ENCODE data around the gene DTX4. TPM values are rescaled to one million over a fixed set of nuclear protein-coding genes. Genes with fewer than 3 reads are reported as not detected.
A peak's percentile ranks its signal among the peaks of the same experiment; 100 is the strongest.

Gene DTX4
- polyA plus RNA-seq, 6 donors from 2014 or later, result 7.1 to 21.0 (median 12.9) TPM

DNA sequence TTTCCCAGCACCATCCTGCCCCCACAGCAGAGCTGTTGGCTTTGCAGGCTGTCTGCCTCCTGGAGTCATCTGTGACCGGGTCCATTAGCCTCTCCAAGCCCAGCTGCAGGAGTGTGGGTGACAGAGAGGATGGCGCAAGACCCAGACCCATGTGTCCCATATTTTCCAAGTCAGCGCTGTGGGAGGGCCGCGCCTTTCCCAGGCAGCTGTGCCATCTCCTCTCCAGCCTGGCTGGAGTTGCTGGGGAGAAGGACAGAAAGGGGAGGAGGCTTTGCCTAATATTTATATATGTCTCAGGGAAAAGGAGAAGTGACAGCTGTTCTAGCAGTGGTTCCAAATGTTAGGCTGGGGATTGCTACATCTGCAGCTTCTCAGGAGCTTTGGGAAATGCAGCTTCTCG is 15.7 kb downstream of the DTX4 start:
- Mint-ChIP-seq H3K9me3 (no peaks in the 10 kb centered on the region), H3K4me3 (no peak overlapping the region), H3K4me1 (peaks cover 21 to 43% (median 28%) of the 10 kb centered on the region in 3 donors), H3K36me3 (peaks cover 34 to 40% of the 10 kb centered on the region in 2 donors), H3K27ac (peak overlapping the region in 2 of 6 donors; percentile 54 to 65), H3K27me3 (no peaks in the 10 kb centered on the region)
- DNase-seq, result no peak
- no peak for ATAC-seq (ENCODE audit: low read depth in 2 of 2)

DNA sequence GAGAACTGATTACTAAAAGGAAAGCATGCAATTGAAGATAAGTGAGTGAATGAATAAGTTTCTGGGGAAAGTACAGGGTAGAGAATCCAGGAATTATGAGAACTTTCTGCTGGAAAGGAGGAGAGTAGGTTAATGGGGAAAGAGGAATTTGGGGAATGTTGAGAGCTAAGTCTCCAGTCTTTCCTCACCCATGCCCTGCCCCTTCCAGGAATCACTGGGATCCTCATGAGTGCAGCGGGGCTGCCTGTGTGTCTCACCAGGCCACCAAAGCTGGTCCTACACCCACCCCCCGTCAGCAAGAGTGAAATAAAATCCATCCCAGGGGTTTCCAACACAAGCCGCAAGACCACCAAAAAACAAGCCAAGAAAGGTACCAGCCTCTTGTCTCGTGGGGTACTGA is 17.0 kb downstream of the DTX4 start:
- DNase-seq (no peak), ATAC-seq (ENCODE audit: low read depth in 2 of 2) (no peak)
- H3K9me3 Mint-ChIP-seq, result no peaks in the 10 kb centered on the region
- H3K27ac Mint-ChIP-seq, result peak overlapping the region in 2 of 6 donors; percentile 18 to 83
- H3K27me3 Mint-ChIP-seq, result no peaks in the 10 kb centered on the region
- no peak overlapping the region for H3K4me3 Mint-ChIP-seq
- peaks cover 18 to 33% (median 23%) of the 10 kb centered on the region in 3 donors for H3K4me1 Mint-ChIP-seq
- H3K36me3 Mint-ChIP-seq, result peaks cover 39 to 42% of the 10 kb centered on the region in 2 donors

DNA sequence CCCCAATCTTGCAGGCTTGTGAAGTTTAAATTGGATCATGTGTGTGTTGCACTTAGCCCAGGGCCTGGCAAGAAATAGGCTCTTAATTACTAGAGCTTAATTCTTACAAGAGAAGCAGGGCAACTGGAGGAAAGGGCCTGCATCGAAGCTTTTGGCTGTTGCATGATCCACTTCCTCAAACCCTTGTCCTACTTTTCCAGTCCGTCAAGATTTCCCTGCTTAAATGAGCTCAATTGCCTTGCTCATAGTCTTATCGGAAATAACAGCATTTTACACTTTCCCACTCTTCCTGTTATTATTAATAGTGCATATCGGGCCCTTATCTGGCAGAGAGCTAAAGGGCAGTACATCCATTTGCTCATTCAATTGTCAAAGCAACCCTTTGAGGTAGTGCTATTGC is 18.1 kb downstream of the DTX4 start:
- no peaks in the 10 kb centered on the region for H3K27me3 Mint-ChIP-seq
- DNase-seq (no peak), ATAC-seq (ENCODE audit: low read depth in 2 of 2) (no peak)
- no peak overlapping the region for H3K27ac Mint-ChIP-seq
- H3K4me1 Mint-ChIP-seq, result peaks cover 18 to 30% (median 27%) of the 10 kb centered on the region in 3 donors
- peaks cover 45 to 49% of the 10 kb centered on the region in 2 donors for H3K36me3 Mint-ChIP-seq
- H3K9me3 Mint-ChIP-seq, result no peaks in the 10 kb centered on the region
- no peak overlapping the region for H3K4me3 Mint-ChIP-seq

DNA sequence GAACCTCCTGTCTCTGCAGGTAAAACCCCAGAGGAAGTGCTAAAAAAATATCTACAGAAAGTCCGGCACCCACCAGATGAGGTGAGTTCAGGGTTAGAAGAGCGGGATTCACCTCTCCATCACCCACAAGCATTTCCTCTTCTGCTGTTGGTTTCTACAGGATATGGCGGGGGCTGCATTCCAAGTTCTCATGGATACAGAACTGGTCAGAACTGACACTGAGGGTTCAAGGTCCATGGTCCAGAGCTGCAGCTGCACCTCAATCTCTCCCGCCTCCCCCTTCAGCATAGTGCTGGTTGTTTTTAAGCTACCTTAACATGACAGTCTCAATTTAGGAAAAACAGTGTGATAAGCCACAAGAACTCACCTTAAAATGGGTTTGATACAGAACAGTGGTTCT is 19.2 kb downstream of the DTX4 start:
- peaks cover 51 to 60% of the 10 kb centered on the region in 2 donors for H3K36me3 Mint-ChIP-seq
- H3K9me3 Mint-ChIP-seq, result no peaks in the 10 kb centered on the region
- no peaks in the 10 kb centered on the region for H3K27me3 Mint-ChIP-seq
- ATAC-seq (ENCODE audit: low read depth in 2 of 2) (no peak), DNase-seq (no peak)
- H3K4me3 Mint-ChIP-seq, result no peak overlapping the region
- H3K27ac Mint-ChIP-seq, result no peak overlapping the region
- H3K4me1 Mint-ChIP-seq, result peaks cover 21 to 30% (median 29%) of the 10 kb centered on the region in 3 donors

DNA sequence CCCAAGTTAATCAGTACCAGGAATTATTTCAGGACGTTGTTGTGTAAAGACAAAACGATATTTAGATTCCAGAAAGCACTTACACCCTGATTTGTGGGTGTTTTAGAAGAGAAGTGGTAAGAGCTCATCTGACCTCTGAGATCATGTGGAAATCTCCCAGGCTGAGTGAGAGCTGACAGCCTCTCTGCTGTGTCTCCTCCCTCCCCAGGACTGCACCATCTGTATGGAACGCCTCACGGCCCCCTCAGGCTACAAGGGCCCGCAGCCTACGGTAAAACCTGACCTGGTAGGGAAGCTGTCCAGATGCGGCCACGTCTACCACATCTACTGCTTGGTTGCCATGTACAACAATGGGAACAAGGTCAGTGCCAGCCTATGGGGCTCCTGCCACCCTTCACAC is 20.0 kb downstream of the DTX4 start:
- peaks cover 21 to 30% (median 26%) of the 10 kb centered on the region in 3 donors for H3K4me1 Mint-ChIP-seq
- no peak for ATAC-seq (ENCODE audit: low read depth in 2 of 2)
- H3K9me3 Mint-ChIP-seq, result no peaks in the 10 kb centered on the region
- H3K36me3 Mint-ChIP-seq, result peaks cover 57 to 63% of the 10 kb centered on the region in 2 donors
- no peak overlapping the region for H3K4me3 Mint-ChIP-seq
- H3K27me3 Mint-ChIP-seq, result no peaks in the 10 kb centered on the region
- no peak for DNase-seq
- H3K27ac Mint-ChIP-seq, result peak overlapping the region in 1 of 6 donors; percentile 76

DNA sequence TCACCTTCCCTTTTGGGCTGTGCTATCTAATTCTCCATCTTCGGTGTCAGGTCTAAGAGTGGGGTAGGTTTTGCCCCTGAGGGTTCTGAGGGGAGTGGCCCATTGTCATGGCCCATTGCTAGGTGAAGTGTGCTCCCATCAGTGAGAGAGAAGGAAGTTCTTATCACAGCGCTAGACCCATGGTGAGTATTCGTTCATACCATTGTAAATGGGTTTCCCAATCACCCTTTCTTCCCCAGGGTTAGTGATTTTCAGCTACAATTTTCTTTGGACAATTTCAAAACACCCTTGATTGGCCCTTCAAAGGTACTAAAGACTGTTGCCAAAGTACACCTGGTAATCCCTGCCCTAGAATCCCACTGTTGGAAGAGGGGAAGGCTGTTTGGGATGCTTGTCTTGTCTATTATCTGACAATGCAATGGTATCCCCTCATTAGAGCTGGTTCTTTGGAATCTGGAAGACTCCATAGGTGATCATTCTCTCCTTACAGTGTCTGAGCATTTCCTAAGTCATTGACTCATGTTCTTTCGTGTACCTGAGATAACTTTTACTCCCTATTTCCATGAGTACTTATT is 20.6 kb downstream of the DTX4 start:
- Mint-ChIP-seq H3K27ac (peak overlapping the region in 1 of 6 donors; percentile 37), H3K36me3 (peaks cover 64 to 70% of the 10 kb centered on the region in 2 donors), H3K27me3 (no peaks in the 10 kb centered on the region), H3K4me3 (no peak overlapping the region), H3K4me1 (peaks cover 23 to 32% (median 28%) of the 10 kb centered on the region in 3 donors), H3K9me3 (no peaks in the 10 kb centered on the region)
- ATAC-seq (ENCODE audit: low read depth in 2 of 2) (no peak), DNase-seq (no peak)

DNA sequence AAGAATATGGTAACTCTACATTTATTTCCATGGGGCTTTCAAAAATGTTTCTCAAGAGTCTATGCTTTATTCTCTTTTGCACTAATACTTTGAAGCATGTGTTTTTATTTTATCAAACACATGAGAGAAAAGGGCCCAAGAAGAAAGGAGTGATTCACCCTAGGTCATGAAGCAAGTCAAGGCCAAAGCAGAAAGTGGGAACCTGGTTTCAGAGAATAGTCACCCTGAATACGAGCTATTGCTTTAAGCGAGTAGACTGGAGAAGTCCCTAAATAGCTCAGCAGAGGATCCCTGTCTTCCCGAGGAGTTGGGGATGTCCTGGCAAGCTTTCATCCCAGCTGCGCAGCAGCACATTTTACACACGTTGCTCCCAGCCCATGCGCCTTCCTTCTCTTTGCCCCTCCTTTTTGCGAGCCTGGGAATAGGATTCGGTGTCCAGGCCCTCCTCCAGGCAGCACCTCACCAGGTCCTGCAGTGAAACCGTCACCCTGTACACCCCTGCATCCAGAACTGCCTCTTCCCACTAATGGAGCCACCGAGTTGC is 21.7 kb downstream of the DTX4 start:
- H3K4me1 Mint-ChIP-seq, result peaks cover 33 to 43% (median 35%) of the 10 kb centered on the region in 3 donors
- peak overlapping the region in 3 of 6 donors; percentile 43 to 76 (median 47) for H3K27ac Mint-ChIP-seq
- H3K27me3 Mint-ChIP-seq, result no peaks in the 10 kb centered on the region
- ATAC-seq (ENCODE audit: low read depth in 2 of 2) (no peak), DNase-seq (no peak)
- no peak overlapping the region for H3K4me3 Mint-ChIP-seq
- H3K9me3 Mint-ChIP-seq, result no peaks in the 10 kb centered on the region
- H3K36me3 Mint-ChIP-seq, result peaks cover 67 to 74% of the 10 kb centered on the region in 2 donors

DNA sequence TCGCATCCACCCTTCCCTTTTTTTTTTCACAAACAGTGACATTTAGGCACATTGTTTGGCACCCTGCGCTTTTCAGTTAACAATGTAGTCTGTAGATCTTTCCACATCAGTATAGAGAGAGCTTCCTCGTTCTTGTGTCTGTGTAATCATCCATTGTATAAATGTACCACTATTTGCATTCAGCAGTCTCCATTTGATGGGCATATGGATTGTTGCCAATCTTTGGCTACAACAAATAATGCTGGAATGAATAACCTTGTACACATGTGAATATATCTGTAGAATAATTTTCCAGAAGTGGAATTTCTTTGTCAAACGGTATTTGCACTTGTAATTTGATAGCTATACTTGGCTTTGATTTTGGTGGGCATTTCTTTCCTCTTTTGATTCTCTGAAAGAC is 23.7 kb downstream of the DTX4 start:
- Mint-ChIP-seq H3K36me3 (peaks cover 60 to 85% of the 10 kb centered on the region in 2 donors), H3K9me3 (peaks cover 0 to 2% (median 0%) of the 10 kb centered on the region in 7 donors), H3K27me3 (no peaks in the 10 kb centered on the region)

DNA sequence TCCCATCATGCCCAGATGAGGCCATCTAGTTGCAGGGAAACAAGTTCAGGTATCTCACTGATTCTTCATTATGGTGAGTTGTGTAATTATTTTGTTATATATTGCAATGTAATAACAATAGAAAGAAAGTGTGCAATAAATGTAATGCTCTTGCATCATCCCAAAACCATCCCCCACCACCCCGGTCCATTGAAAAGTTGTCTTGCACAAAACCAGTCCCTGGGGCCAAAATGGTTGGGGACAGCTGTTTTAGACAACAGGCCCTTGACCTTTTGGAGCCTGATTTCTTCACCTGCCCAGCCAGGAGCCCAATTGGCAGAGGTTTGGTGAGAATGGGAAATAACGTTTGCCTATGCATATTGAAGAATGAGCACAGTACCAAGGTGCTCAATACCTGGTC is 24.8 kb downstream of the DTX4 start:
- no peak for DNase-seq
- peaks cover 54 to 74% (median 65%) of the 10 kb centered on the region in 3 donors for H3K4me1 Mint-ChIP-seq
- H3K36me3 Mint-ChIP-seq, result peaks cover 63 to 87% of the 10 kb centered on the region in 2 donors
- no peak for ATAC-seq (ENCODE audit: low read depth in 2 of 2)
- H3K9me3 Mint-ChIP-seq, result peaks cover 0 to 2% (median 0%) of the 10 kb centered on the region in 7 donors
- H3K4me3 Mint-ChIP-seq, result peak overlapping the region in 4 of 8 donors; percentile 8 to 37 (median 24)
- H3K27me3 Mint-ChIP-seq, result no peaks in the 10 kb centered on the region
- peak overlapping the region; percentile 9 to 97 (median 81) for H3K27ac Mint-ChIP-seq

More for the DNA sequence above, 23.7 kb downstream of the DTX4 start:
- peak overlapping the region in 2 of 8 donors; percentile 2 to 4 for H3K4me3 Mint-ChIP-seq
- ATAC-seq (ENCODE audit: low read depth in 2 of 2) (no peak), DNase-seq (no peak)
- peak overlapping the region in 5 of 6 donors; percentile 1 to 97 (median 77) for H3K27ac Mint-ChIP-seq
- peaks cover 47 to 62% (median 53%) of the 10 kb centered on the region in 3 donors for H3K4me1 Mint-ChIP-seq

DNA sequence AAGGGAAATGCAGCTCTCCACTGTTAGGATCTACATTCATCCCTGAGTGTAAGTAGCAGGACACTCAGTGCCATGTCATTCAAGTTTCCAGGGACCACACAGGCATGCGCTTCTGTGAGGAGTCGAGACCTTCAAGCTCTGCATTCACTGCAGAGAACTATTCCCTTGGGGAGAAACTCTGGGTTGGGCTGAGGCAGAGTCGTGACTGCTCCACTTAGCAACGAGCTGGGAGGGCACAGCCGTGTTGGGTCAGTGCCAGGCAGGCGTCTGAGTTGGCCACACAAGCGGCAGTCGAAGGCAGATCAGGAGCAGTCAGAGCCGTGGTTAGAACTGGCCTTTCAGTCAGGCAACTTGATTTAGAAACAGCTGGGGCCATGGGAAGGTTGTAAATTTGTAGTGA is 26.1 kb downstream of the DTX4 start:
- DNase-seq, result no peak
- peaks cover 72 to 80% of the 10 kb centered on the region in 2 donors for H3K36me3 Mint-ChIP-seq
- peaks cover 0 to 2% (median 0%) of the 10 kb centered on the region in 7 donors for H3K9me3 Mint-ChIP-seq
- H3K4me3 Mint-ChIP-seq, result peak overlapping the region in 3 of 8 donors; percentile 55 to 59 (median 57)
- no peak for ATAC-seq (ENCODE audit: low read depth in 2 of 2)
- peaks cover 61 to 84% (median 74%) of the 10 kb centered on the region in 3 donors for H3K4me1 Mint-ChIP-seq
- no peaks in the 10 kb centered on the region for H3K27me3 Mint-ChIP-seq
- peak overlapping the region in 4 of 6 donors; percentile 73 to 84 (median 80) for H3K27ac Mint-ChIP-seq

DNA sequence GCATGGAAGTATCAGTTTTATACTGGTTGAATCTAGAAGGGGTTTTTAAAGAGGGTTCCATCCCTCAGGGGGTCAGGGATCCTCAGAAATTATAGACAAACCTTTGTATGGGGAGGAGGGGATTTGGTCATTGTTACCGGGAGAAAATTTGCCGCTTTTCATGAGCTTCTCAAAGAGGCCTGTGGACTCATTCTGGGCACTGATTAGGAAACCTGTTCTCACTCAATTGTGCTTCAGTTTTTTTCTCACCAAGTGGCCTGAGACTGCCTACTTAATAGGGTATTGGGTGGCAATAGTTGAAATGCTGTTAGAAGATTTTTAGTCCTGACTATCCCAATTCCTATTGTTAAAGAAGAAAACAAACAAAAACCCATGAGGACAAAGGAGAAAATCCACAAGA is 26.8 kb downstream of the DTX4 start:
- peak overlapping the region; percentile 30 to 84 (median 72) for H3K27ac Mint-ChIP-seq
- DNase-seq, result no peak
- no peak for ATAC-seq (ENCODE audit: low read depth in 2 of 2)
- H3K4me3 Mint-ChIP-seq, result peak overlapping the region in 1 of 8 donors; percentile 55
- H3K9me3 Mint-ChIP-seq, result peaks cover 0 to 2% (median 0%) of the 10 kb centered on the region in 7 donors
- no peaks in the 10 kb centered on the region for H3K27me3 Mint-ChIP-seq
- peaks cover 63 to 84% (median 74%) of the 10 kb centered on the region in 3 donors for H3K4me1 Mint-ChIP-seq
- peaks cover 72 to 73% of the 10 kb centered on the region in 2 donors for H3K36me3 Mint-ChIP-seq

DNA sequence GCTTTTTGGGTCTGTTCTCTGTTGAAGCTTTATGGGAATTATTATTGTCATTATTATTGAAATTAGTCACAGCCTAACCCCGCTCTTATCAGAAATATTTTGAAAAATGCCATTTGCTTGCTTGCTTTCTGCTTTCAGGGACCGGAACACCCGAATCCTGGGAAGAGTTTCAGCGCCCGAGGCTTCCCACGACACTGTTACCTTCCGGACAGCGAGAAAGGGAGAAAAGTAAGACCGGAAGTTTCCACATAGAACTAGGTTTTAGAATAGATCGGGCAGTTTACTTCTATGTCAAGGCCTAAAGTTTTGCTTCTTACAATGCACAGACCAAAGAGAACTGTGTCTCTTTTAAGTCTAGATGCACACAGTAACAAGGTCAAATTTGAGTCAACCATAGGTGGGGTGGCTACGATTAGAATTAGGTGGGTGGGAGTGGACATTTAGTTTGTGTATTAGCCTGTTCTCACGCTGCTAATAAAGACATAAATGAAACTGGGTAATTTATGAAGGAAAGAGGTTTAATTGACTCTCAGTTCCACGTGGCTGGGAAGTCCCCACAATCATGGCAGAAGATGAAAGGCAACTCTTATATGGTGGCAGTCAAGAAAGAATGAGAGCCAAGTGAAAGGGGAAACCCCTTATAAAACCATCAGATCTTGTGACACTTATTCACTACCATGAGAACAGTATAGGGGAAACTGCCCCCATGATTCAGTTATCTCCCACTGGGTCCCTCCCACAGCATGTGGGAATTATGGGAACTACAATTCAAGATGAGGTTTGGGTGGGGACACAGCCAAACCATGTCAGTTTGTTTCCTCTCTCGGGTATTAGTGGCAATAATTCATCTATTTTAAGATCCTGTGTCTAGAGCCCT is 27.9 kb downstream of the DTX4 start:
- Mint-ChIP-seq H3K36me3 (peaks cover 62 to 63% of the 10 kb centered on the region in 2 donors), H3K27ac (peak overlapping the region; percentile 72 to 95 (median 88)), H3K27me3 (no peaks in the 10 kb centered on the region), H3K9me3 (peaks cover 0 to 2% (median 0%) of the 10 kb centered on the region in 7 donors), H3K4me3 (peak overlapping the region in 7 of 8 donors; percentile 4 to 79 (median 56)), H3K4me1 (peaks cover 65 to 87% (median 78%) of the 10 kb centered on the region in 3 donors)
- peak; percentile 66 for DNase-seq
- ATAC-seq (ENCODE audit: low read depth in 2 of 2), result peak; percentile 76 to 77

DNA sequence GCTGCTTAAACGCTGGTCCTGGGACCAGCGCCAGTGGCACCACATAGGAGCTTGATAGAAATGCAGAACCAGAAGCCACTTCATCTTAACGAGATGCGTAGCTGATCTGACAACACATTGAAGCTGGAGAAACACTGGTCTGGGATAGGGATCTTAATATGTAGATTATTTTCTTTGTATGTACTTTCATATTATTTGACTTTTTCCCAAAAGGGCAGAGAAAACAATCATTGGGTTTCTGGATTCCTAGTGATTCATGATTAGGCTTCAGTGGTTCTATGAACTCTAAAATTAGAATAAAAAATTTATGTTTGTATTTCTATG is 28.5 kb downstream of the DTX4 start:
- peak; percentile 60 to 62 for ATAC-seq (ENCODE audit: low read depth in 2 of 2)
- H3K4me1 Mint-ChIP-seq, result peaks cover 62 to 87% (median 77%) of the 10 kb centered on the region in 3 donors
- H3K4me3 Mint-ChIP-seq, result peak overlapping the region in 7 of 8 donors; percentile 4 to 79 (median 56)
- no peaks in the 10 kb centered on the region for H3K27me3 Mint-ChIP-seq
- peaks cover 56 to 57% of the 10 kb centered on the region in 2 donors for H3K36me3 Mint-ChIP-seq
- peak overlapping the region; percentile 72 to 95 (median 88) for H3K27ac Mint-ChIP-seq
- DNase-seq, result no peak
- peaks cover 0 to 2% (median 0%) of the 10 kb centered on the region in 7 donors for H3K9me3 Mint-ChIP-seq

Measured in naive B cell (primary cell).